Activated T-helper 1 cell treated with Interleukin-2 at 50 U/mL for 16 hours (primary cell): ENCODE results near the gene CAMTA2.

Source experiments
- DNase-seq: peaks from one replicate; pipeline ENCODE4 v3.0.0-alpha.2; 2020; ENCODE audit warnings: low read depth

CAMTA2 gene

DNA sequence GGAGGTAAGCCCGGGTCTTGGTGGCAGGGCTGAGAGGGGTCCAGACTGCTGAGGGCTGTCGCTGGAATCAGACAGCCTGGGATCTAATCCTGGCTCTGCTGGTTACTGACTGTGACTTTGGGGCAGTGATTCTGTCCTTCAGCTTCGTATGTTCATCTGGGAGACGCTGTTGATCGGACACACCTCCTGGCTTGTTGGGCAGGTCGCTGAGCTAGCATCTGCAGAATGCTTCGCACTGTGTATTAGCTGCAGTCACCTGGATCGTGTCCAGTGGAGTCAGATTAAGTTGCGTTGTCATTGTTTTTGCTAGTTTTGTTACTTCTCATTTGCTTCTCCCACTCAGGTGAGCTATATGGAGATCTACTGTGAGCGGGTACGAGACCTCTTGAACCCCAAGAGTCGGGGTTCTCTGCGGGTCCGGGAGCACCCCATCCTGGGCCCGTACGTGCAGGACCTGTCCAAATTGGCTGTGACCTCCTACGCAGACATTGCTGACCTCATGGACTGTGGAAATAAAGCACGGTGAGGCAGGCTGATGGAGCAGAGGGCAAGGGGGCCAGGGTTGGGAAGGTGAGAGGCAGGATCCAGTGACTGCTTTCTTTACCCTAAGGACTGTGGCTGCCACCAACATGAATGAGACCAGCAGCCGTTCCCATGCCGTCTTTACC, 14.8 kb upstream of the CAMTA2 start:
- DNase-seq: no peak

DNA sequence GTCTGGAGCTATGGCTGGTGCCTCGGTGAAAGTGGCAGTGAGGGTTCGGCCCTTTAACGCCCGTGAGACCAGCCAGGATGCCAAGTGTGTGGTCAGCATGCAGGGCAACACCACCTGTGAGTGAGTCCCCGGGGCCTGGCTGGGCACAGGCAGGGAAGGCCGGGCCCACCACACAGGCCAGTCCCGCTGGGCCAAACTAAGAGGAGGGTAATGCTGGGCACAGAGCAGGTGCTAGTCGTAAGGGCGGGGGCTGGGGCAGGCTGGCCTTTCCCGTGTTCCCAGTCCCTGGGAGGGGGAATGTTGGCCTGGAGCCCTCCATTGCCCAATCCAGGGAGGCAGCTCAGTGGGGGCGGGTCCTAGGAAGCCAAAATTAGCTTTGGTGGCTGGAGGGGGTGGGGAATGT, 12.8 kb upstream of the CAMTA2 start:
- no peak for DNase-seq

DNA sequence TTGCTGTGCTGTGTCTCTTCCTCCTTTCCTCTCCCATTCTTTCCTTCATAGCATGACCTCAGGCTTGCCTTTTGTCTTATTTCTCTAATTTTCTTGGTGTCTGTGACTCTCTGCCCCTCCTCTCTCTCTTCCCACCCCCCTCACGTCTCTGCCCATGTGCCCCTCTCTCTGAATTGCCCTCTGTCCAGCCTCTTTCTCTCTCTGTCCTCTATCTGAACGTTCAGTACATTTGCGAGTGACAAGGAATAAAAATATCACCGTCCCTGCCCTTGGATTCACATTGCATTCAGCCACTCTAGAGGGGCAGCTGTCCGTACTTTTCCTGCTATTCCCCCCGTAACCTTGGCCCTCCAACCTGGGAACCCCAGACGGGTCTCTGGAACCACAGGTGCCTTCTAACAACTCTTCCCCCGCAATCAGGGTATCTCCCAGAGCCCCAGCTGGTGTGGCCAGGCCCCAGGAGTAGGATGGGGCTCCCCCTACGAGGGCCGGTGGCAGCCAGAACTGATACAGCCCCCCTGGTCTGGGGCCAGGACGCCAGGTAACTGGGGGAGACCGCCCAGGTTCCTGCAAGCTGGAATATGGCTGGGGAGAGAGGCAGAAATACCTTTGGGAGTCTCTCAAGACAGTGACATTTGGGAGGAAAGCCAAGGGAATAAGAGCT, 12.1 kb upstream of the CAMTA2 start:
- no peak for DNase-seq

DNA sequence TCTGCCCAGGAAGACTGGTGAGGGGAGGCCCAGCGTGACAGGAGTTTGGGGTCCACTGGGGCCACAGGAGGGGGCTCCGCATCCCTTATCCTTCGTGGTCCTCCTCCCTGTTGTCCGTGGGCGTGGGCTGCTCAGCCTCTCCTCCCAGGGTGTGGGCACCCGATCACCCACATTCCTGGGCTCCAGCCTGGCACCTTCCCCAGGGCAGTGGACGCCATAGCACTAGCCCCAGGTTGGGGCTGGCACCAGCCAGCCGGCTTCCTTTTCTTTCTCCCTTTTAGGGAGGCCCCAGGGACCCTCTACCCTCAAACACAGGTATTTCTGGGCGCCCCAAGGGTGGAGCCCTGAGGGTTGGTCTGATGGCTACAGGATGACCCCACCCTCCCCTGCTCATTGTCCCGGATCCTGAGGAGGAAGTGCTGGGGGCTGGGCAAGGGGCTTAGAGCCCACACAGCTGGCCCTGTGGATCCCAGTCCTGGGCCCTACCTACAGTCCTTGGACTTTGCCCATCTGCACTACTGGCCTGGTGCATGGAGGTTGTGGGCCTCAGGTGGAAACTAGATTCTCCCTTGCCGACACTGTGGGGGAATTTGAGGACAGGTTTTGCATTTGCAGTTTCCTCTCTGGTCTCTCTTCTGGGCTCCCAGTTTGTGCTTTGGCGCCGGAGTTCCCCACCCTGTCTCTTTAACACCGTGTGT, 11.4 kb upstream of the CAMTA2 start:
- no peak for DNase-seq

GRCh38 chr17:4998027-4998731, 10.7 kb upstream of the CAMTA2 start:
- no peak for DNase-seq

DNA sequence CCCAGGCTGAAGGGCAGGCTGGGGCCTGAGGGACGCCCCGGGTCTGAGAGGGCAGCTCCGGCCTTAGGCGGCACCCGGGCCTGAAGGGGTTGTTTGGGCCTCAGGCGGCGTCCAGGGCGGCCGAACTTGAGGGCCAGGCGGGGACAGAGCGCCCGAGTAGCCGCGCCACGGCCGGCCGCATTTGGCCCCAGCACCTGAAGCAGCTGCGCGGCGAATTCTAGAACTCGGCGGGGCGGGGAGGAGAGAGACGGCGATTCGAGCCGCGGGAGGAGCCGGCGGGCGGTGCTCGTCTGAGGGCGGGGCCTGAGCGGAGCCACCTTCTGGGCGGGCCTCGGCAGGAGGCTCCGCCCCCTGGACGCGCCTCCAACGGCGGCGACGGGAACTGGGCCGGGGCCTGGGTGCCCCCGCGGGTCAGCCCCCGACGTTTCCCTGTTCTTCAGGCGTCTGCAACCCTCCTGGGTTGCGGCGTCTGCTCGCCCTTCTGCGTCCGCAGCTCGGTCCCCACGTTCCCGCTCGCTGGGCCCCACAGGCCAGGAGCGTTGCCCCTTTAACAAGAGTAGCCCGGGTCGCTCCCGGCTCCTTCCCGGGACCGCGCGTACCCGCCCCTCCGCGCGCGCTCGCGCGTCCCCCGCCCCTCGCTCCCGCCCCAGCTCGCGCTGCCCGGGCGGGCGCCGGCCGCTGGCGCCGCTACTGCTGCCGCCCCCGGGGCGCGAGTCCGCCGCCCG, 10.0 kb upstream of the CAMTA2 start, which contains the start of the genes INCA1 and KIF1C:
TSS of gene INCA1 (minus strand) at position 221 of the 725 bp plus-strand sequence. CDS start 3,085 bp downstream, outside the sequence.
TSS of gene KIF1C (plus strand) at position 649 of the 725 bp plus-strand sequence. CDS start 2,297 bp downstream, outside the sequence.
- peak; percentile 87 for DNase-seq

- DNase-seq: no peak
Measured at GRCh38 chr17:4994081-4994595, 6.7 kb upstream of the CAMTA2 start.

DNA sequence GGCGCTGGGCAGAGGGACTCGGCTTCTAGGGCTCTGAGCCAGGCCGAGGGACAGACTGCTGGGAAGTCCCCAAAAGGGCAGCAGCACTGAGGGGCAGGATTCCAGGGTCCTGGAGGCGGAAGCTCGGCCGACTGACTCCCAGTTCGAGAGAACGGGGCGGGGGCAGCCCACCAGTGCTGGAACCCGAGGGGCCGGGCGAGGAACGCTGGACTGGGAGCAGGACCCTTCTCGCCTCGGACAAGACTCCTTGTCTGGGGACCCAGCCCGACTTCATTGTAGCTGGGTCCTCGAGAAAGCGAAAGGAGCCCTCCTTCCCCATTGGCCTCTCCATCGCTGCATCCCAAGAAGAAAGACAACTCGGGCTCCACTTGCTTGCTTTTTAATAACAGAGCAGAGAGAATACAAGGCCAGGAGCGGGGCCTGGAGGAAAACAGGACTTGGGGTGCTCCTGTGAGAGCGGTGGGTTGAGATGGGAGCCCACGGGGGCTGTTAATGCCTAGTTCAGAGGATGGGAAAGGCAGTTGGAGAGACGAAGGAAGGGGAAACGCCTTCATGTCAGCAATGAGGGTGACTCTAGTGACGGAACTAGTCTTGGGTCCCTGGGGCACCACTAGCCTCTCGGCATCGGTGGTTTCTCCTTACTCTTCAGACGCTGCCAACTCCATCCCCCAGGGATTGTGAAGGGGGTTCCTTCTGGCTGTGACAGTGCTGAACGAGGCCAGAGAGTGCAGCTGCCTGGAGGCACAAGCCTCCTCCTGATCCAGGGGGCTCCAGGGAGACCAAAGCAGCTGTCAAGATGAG, 492 bp upstream of the CAMTA2 start:
- no peak for DNase-seq

- no peak for DNase-seq
Measured at GRCh38 chr17:4986403-4986802, 1.1 kb downstream of the CAMTA2 start.

- no peak for DNase-seq
Measured at GRCh38 chr17:4982305-4982704, 5.2 kb downstream of the CAMTA2 start.

GRCh38 chr17:4980644-4981216, 6.7 kb downstream of the CAMTA2 start:
- no peak for DNase-seq

DNA sequence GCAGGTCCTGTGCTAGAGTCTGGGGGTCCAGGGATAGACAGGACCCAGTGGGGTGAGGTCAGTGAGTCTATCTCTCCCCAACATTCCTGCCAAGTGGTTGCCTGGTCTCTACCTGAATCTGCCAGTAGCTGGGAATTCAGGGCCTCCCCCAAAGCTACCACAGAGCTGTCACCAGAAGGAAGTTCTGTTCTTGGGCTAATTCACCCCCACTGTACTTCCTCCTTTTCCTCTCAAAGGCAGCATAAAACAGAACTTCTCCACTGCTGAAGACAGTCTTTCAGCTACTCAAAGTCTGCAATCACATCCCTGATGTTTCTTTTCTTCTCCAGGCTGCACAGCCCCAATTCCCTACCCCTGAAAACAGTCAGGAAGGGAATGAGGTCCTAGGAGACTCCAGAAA, 8.7 kb downstream of the CAMTA2 start:
- no peak for DNase-seq

- no peak for DNase-seq
Measured at GRCh38 chr17:4974115-4974670, 13.3 kb downstream of the CAMTA2 start.

GRCh38 chr17:4973256-4974114, 14.0 kb downstream of the CAMTA2 start:
- no peak for DNase-seq

GRCh38 chr17:4972752-4973151, 14.7 kb downstream of the CAMTA2 start:
- no peak for DNase-seq

- DNase-seq: no peak
Measured at GRCh38 chr17:4972322-4972721, 15.2 kb downstream of the CAMTA2 start.

DNA sequence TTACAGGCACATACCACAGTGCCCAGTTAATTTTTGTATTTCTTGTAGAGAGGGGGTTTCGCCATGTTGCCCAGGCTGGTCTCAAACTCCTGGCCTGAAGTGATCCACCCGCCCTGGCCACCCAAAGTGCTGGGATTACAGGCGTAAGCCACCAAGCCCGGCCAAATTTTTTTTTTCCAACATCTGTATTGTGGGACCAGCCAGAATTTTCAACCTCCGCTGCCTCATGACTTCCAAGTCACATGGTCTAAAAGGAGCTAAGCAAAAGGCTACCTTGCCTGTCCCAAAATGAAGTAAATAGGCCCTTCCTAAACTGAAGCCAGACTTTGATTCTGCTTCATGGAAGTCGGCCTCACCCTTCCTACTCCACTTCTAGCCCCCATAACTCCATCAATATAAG, 15.6 kb downstream of the CAMTA2 start:
- DNase-seq: no peak

DNA sequence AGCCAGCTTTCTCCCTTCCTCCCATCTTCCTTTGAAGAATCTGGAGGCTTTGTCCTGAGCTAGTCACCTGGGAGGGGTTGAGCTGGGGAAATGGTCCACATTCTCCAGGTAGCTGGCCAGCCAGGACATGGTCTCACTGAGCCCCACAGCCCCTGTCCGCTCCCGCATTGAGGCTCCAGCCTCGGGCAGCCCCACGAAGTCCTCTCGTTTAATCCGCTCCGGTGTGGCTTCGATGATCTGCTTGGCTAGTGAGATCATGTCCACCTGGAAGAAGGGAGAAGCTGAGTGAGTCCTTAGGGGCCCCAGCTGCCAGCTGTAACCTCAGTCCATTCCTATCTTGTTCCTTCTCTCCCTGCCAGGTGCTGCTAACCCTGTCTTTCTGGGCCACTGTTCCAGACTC, 17.2 kb downstream of the CAMTA2 start:
- no peak for DNase-seq
